HG03139 (cell line): ENCODE measurements around the gene PATE3.

Experiments
- ATAC-seq: cut with Tn5 transposase; IDR thresholded peaks from one replicate; pipeline ENCODE4 v1.9.1; 2021; ENCODE audit not compliant: unreplicated experiment

The PATE3 gene, protein sequence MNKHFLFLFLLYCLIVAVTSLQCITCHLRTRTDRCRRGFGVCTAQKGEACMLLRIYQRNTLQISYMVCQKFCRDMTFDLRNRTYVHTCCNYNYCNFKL

DNA sequence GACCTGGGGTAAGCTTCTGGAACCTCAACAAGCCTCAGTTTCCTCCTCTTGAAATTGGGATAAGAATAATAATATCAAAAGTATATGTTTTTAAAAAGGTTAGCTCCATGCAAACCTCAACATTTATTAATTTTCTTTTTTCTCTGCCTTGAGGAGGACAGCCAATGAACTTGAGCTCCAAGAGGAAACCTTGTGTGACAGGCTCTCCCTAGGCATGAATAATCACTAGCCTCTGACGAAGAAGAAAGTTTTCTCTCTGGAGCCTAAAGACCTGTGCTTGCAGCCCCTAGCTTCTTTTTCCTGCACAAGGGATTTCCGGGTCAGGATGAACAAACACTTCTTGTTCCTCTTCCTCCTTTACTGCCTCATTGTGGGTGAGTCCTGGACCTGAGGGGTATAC lies at the start of gene PATE3:
Gene PATE3 (plus strand): TSS at position 301 of the 400 bp plus-strand sequence. CDS start 25 bp downstream, at position 326.
- no peak for ATAC-seq

DNA sequence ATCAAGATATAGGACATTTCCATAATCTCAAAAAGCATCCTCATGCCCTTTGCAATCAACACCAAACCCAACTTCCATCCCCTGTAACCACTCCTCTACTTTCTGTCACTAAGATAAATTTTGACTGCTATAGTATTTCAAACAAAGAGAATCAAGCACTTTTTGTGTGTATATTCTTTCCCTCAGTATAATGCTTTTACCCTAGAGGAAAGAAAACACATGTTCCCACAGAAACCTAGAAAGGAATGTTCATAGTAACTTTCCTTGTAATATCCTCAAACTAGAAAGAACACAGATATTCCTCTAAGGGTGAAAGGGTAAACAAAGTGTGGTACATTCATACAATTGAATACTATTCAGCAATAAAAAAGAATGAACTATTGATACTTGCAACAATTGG lies 47.3 kb upstream of the PATE3 start:
- no peak for ATAC-seq

DNA sequence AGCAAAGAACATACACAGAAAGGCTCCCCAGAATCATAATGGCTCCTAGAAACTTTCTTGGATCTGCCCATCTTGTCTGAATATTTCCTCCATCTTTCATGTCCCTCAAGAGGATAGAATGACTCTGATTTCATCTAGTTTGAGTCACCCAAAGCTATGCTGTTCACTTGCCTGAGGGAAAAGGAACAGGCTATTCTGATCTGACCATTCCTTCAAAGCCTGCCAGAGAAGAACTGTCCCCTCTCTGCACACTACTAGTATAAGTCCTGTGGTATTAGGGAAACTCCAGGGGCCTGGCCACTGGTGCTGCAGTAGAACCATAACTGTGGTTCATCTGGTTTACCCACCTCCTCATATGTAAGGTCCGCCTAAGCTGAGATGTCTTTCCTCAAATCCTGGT lies 44.2 kb upstream of the PATE3 start:
- ATAC-seq: no peak

DNA sequence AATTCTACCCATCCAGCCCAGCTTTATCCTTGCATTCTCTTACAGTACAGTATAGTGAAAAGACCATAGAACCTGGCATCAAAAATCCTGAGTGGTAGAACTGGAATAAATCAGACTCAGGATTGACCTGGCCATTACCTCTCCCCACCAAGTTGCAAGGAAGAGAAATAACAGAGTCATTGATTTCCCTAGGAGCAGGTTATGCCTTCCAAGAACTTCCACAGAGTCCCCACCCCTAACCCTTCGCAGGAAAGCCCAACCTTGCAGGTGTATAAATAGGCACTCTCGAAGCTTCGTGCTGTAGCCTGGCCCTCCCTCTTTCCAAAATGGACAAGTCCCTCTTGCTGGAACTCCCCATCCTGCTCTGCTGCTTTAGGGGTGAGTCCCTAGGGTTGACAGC lies 41.9 kb upstream of the PATE3 start, which contains the start of gene PATE1:
Gene PATE1 (plus strand): TSS at position 301 of the 400 bp plus-strand sequence. CDS start 26 bp downstream, at position 327.
- ATAC-seq: no peak

DNA sequence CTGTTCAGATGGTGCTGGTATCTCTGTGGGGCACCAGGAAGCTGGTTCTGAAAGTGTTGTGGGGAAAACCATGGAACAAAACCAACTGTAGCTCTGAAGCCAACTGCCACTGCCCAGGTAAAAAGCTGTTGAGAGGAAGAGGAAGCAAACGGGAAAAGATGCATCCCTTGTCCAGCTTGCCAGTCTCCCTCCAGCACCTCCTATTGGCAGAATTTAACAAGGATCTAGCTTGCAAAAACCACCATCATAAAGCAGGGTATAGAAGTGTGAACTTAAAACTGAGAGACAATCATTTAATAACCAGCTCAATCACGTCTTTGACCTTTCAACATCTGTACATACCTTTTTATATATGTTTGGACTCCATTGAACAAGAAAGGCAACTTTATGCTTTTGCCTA lies 37.3 kb upstream of the PATE3 start:
- no peak for ATAC-seq

DNA sequence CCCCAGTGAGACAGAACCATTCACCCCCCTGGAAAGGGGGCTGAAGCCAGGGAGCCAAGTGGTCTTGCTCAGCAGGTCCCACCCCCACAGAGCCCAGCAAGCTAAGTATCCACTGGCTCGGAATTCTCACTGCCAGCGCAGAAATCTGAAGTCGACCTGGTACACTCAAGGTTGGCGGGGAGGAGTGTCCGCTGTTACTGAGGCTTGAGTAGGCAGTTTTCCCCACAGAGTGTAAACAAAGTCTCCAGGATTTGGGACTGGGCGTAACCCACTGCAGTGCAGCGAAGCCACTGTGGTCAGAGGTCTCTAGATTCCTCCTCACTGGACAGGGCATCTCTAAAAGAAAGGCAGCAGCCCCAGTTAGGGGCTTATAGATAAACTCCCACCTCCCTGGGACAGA lies 31.9 kb upstream of the PATE3 start:
- ATAC-seq: no peak

DNA sequence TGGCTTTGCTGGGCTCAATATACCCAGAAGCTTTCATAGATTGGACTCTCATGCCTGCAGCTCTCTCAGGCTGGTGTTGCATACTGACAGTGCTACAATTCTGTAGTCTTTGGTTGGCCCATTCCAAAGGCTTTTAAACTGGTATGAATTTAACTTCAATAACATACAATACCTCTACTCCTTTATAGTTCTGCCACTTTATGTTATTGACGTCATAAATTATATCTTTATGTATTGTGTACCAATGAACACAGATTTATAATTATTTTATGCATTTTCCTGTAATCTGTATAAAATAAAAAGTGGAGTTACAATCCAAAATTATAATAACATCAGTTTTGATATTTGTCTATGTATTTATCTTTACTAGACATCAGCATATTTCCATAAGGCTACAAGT lies 25.5 kb upstream of the PATE3 start:
- ATAC-seq: no peak

DNA sequence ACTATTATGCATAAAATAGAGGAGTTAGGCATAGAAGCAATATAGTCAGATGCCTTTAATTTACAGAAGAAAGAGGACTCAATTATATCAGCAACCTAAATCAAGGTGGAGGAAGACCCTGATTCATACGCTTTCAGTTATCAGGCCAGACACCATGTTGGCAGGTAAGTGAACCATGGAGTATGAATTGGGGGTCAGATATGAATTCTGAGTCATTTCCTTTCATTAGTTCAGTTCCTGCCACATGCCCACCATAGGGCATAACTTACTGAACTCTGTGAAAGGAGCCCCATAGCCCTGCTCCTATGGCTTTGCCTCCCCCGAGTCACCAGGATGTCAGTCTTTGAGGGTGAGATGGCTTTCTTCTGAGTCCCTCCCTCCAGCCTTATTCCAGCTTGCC lies 24.4 kb upstream of the PATE3 start:
- no peak for ATAC-seq

DNA sequence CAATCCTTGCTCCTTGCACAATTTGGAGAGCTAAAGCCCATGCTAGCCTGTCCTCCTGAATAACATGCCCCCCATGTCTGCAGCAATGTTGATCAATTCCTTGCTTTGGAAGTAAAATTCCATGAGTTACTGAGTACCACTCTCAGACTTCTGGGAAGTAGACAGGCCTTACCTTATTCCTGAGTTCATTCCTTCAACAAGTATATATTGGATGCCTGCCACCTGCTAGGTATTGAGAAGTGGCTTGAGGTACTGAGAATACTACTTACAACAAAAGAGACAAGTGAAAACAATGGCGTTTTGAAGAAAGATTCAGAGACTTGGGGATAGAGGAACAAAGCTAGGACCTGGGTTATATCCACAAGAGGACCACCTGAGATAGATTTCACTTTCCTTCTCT lies 21.7 kb upstream of the PATE3 start:
- ATAC-seq: no peak

DNA sequence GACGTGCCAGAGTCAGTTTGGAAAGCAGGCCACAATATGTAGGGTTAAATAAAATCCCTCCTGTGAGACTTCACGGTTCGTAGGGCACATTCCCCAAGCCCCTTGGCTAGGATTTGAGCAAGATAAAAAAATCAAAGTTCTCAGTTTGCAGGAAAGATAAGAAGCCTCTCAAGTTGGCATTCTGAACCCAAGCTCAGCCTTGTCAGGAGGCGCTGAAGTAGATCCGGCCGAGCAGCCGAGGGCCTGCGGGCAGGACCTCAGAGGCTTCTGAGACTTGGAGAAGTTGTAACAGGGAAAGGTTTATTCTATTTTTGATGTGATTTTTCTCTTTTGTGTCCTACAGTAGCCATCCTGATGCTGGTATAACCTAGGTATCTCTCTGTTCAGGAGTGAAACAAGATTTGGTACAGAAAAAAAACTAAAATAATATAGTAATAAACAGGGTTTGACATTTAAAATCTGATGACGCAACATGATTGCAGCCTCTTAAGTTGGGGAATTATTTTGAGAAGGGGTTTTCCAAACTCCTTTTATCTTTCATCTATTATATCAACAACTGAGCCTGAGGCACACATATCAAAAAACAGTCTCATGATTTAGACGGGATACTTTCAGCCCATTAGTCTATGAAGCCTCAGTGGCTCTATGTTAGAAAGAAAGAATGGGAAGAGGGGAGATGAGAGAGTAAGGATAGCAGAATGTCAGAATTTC lies 19.4 kb upstream of the PATE3 start:
- ATAC-seq: no peak

DNA sequence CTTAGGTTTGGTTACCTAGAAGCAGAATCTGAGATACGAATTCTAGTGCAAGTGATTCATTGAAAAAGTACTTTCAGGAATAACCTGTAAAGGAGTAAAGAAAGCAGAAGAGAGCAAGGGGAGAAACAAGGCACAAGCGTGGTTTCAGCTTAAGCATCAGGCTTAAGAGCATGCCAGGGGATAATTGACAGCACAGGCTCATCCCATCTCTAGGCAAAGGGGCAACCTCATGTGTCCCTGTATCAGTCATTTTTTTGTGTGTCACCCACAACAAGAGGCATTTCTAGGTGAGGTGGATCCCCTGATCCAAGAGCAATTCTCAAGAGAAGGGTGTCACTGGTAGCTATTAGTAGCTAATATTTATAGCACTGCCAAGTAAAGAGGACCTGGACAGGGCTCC lies 17.3 kb upstream of the PATE3 start:
- no peak for ATAC-seq

DNA sequence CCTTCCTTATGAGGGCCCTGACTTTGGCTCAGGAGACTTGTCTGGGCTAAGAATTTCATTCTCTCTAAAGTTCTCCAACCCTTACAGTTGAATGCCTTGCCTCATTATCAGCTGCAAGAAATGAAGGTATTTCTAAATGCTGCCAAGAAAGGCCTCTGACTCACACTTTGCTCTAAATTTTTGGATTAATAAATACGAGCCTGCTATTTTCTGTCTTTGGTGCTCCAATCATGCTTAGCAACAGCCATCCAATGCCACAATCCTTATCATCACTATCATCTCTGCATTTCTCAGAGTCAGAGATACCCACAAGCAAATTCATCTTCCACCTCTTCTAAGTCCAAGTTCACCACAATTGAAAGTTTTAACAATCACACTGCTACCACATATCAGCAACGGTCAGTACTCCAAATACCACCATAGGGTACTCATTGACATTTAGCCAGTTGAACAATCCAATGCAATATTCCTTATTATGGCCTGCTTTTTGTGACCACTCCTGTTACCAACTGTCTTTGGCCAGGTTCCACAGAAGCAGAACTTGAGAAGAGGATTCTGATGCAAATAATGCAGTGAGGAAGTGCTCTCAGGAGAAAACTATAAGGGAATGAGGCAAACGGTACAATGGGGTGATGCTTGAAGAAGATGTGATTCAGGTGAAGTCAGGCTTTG lies 15.0 kb upstream of the PATE3 start:
- no peak for ATAC-seq

DNA sequence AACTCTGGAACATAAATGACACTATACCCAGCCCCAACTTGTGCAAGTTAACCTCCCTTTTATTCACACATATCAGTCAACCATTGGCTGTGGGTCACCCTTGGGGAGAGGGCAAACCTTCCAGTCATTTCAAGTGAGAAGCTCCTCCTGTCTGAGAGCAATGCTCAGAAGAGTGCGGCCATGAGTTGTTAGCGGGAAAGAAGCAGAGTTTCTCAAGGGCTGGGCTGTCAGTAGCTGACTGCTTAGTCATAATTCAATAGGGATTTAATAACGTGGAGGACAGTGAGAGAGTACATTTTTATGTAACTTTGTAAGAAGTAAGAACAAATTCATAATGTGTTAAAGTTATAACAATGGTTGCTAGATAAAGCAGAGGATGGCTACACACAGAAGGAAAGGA lies 14.4 kb upstream of the PATE3 start:
- ATAC-seq: no peak

DNA sequence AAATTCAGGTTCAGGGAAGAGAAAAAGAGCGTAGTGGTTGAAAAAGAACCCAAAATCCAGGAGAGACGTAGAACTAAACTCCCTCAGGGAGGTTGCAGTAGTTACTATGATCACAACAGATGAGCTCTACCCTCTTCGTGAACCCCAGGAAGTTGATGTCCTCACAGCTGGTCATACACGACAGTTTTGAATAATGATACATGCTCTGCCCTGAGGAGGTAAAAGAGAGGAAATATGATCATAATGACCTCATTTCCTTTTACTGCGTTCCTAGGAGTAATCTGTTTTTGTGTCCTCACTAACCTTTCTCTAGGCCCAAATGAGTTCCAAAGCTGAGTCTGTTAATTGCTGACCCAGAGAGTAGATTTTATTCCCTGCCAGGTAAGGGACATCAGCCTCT lies 10.6 kb upstream of the PATE3 start:
- no peak for ATAC-seq

DNA sequence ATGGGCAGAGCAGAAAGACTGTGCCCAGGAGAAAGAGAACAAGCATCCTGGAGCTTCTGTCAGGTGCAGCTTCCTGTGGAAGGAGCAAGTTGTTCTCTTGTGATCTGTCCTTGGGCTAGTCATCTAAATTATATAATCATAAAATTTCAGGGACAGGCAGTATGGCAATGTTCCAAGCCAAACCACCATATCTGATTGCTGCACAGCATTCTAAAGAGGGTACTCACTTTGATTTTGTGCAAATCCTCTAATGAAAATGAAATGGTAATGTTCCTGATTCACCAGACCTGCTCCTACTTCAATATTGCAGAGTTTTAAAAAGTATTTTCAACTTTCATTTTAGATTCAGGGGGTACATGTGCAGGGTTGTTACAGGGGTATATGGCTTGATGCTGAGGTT lies 9.2 kb upstream of the PATE3 start, which contains the start of gene PATE2:
Gene PATE2 (minus strand): TSS at position 101 of the 400 bp plus-strand sequence. CDS start 55 bp downstream, at position 46.
- no peak for ATAC-seq

DNA sequence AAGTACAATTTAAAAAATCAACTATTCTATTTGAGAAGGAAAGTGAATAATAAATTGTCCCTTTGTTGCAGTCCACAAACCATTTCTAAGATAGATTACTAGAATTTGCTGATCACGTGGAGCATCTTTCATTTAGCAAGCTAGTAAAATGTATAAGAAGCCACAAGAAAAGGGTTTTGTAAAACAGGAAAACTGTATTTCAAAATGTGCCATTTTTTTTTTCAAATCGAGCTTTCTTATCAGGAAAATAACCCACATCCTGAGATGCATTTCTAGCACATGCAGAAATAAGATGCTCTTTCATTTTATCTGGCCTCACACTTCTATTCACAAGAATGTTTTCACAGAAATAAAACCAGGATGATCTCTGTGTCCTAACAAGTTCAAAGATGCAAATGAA lies 3.2 kb upstream of the PATE3 start:
- ATAC-seq: no peak

DNA sequence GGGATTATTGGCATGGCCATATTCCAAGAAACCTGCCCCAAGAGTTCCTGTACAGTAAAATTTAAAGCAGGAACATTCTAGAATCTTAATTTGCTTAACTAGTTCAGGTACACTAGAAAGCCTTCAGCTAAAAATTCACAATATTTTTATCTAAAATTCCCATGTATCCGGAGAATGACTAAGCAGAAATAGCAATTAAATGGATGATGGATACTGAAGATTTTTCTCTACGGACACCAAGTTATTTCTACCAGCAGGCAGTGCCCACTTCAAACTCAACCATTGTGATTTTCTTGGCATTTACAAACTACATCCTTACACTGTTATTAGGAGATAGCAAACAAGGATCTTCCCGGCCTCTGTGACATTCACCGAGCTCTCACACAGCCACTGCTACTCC lies 2.9 kb downstream of the PATE3 start:
- no peak for ATAC-seq

DNA sequence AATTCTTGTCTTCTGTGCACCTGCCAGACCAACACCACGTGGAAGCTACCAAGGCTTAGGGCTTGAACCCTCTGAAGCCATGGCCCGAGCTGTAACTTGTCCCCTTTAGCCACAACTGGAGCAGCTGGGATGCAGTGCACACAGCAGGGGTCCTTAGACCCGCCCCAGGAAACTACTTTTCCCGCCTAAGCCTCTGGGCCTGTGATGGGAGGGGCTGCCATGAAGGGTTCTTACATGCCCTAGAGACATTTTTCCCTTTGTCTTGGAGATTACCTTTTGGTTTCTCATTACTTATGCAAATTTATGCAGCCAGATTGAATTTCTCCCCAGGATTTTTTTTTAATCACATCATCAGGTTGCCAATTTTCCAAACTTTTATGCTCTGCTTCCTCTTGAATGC lies 9.7 kb downstream of the PATE3 start:
- ATAC-seq: no peak

DNA sequence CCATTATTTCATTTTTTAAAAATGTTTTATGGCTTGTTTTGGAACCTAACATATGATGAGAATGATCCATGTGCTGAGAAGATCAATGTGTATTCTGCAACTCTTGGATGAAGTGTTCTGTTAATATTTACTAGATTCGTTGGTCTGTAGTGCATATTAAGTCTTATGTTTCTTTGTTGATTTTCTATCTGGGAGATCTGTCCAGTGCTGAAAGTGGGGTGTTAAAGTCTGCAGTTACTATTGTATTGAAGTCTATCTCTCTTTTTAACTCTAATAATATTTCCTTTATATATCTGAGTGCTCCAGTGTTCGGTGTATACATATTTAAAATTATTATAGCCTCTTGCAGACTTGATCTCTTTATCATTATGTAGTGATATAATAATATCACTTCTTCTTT lies 11.9 kb downstream of the PATE3 start:
- no peak for ATAC-seq

DNA sequence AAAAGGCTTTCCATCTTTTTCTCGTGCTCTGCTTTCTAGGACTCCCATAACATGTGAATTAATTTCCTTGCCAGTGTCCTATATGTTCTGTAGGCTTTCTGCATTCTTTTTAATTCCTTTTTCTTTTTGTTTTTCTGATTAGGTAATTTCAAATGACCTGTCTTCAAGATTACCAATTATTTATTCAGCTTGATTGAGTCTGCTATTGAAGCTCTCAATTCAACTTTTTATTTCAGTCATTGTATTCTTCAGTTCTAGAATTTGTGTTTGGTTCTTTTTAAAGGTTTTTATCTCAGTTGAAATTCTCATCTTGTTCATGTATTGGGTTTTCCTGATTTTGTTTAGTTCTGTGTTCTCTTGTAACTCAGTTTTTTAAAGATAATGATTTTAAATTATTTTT lies 14.5 kb downstream of the PATE3 start:
- no peak for ATAC-seq

DNA sequence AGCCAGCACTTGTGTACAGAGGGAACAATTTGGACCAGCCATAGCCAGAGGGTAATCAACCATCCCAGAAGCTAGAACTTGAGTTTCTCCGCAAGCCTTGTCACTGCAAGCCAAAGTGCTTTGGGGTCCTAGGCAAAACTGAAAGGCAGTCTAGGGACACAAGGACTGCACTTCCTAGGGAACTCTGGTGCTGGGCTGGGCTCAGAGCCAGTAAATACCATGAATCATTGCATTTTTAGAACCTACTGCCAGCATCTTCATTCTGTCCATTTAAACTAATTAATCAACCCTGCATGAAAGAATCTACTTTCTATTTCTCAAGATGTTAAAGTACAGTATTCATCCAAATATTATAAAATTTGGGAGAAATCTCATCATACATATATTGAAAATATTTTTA lies 20.0 kb downstream of the PATE3 start:
- no peak for ATAC-seq

DNA sequence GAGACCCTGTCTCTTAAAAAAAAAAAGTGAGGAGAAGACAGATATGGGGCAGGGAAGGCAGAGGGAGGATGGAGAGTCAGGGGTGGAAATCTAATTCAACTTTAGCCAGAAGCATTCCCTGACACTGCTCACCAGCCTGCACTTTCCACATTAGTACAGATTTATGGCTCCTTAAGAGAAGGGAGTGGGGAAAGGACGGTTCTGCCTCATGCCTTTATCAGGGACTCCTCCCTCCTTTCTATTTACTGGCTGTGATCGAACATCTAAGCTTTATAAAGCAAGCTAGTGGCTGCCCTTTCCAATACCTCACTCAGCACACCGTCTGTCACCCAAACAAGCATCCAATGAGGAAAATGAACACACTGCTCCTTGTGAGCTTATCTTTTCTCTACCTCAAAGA lies 45.1 kb downstream of the PATE3 start, which contains the start of gene PATE4:
Gene PATE4 (plus strand): TSS at position 301 of the 400 bp plus-strand sequence. CDS start 44 bp downstream, at position 345.
- no peak for ATAC-seq
